Natural killer cell (primary cell): ENCODE data around the gene CACNA1C. TPM values are rescaled to one million over a fixed set of nuclear protein-coding genes. Genes with fewer than 3 reads are reported as not detected.

ENCODE experiments used
- ATAC-seq, 3 donors: fragments of 150-1000 bp in 2 of 3; fragments of 200-7000 bp in 1 of 3; cut with Tn5 transposase; 1 replicate in 1 of 3; 2 replicates in 2 of 3; pipeline ENCODE4 v1.10.0; 2021; ENCODE audit warnings: mild to moderate bottlenecking in 2 of 3, moderate library complexity in 2 of 3
- DNase-seq, 2 donors: peaks; one replicate each; pipeline versions ENCODE4 v3.0.0 to v3.0.0-alpha.2; 2013 to 2021; ENCODE audit warnings: mixed read lengths in 1 of 2
- H3K27ac ChIP-seq: one replicate; pipeline ENCODE4 v1.5.1; 2013; ENCODE audit warnings: mild to moderate bottlenecking, low read length
- H3K27me3 ChIP-seq: one replicate; pipeline ENCODE4 v1.6.1; 2013; ENCODE audit warnings: low read length; ENCODE audit not compliant: control insufficient read depth, insufficient read depth
- H3K36me3 ChIP-seq: one replicate; pipeline ENCODE4 v1.6.1; 2013; ENCODE audit warnings: low read length; ENCODE audit not compliant: control insufficient read depth, insufficient read depth
- H3K4me1 ChIP-seq: one replicate; pipeline ENCODE4 v1.6.1; 2013; ENCODE audit warnings: low read length; ENCODE audit not compliant: control insufficient read depth, insufficient read depth
- H3K4me3 ChIP-seq: one replicate; pipeline ENCODE4 v1.5.1; 2013; ENCODE audit warnings: low read length
- H3K9me3 ChIP-seq: one replicate; pipeline ENCODE4 v1.6.1; 2013; ENCODE audit warnings: low read length; ENCODE audit not compliant: control insufficient read depth, insufficient read depth
- H3K27ac Mint-ChIP-seq, 2 donors: one replicate each; pipeline ENCODE4 v1.8.0; 2022; ENCODE audit warnings: mild to moderate bottlenecking in 2 of 2, mixed read lengths in 2 of 2, moderate library complexity in 1 of 2
- H3K27me3 Mint-ChIP-seq, 2 donors: one replicate each; pipeline ENCODE4 v1.8.0; 2022; ENCODE audit warnings: low read depth in 2 of 2, mixed read lengths in 2 of 2
- H3K36me3 Mint-ChIP-seq: one replicate; pipeline ENCODE4 v1.8.0; 2022; ENCODE audit warnings: mixed read lengths
- H3K4me1 Mint-ChIP-seq, 2 donors: one replicate each; pipeline ENCODE4 v1.8.0; 2022; ENCODE audit warnings: mixed read lengths in 2 of 2
- H3K4me3 Mint-ChIP-seq: one replicate; pipeline ENCODE4 v1.8.0; 2022; ENCODE audit warnings: mild to moderate bottlenecking, moderate library complexity, mixed read lengths
- H3K9me3 Mint-ChIP-seq, 2 donors: one replicate each; pipeline ENCODE4 v1.8.0; 2022; ENCODE audit warnings: mixed read lengths in 2 of 2
- WGBS: methylation state at CpG from one replicate; pipeline ENCODE4 v1.1.7; 2013; ENCODE audit warnings: missing lambda C conversion rate; ENCODE audit not compliant: insufficient coverage; 5-methylcytosine and 5-hydroxymethylcytosine counted together
- intact Hi-C: fragments of 100-400 bp; cut with micrococcal nuclease; formaldehyde crosslinking; loops from one replicate; pipeline ENCODE4 v1.14.2; 2022
- total RNA-seq, 4 donors: library from RNA; stranded (reverse); fragments of 120-200 nt in 1 of 4; gene quantifications; one replicate each; pipeline versions ENCODE4 v1.2.3 to v1.2.4, GENCODE V29; 2013 to 2022
- TF ChIP-seq, protein P1 (sequence below): fragments of 200-600 bp; IDR thresholded peaks from one replicate; pipeline ENCODE4 v1.8.0; 2022; ENCODE audit warnings: antibody characterized with exemption

Gene CACNA1C
- total RNA-seq, 3 donors from 2014 or later (not counting 1 experiment from before 2014, with no cell fraction given): 0.07 to 0.35 (median 0.08) TPM

DNA sequence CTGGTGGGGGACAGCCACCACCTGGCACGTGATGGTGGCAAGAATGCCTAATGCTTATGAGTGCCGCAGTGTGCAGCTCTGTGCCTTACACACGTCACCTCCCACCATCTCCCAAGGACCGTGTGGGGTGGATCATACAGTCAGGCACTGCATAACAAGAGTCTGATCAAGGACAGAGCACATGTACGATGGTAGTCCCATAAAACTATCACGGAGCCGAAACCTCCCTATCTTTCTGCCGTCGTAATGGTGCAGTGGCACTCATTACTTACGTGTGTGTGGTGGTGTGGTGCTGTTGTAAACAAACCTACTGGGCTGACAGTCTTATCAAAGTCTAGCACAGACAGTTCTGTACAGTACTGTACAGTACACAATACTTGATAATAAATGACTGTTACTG lies 89.3 kb downstream of the CACNA1C start:
- no peaks in the 10 kb centered on the region for H3K4me1 Mint-ChIP-seq
- WGBS: 86% methylated on average over 10 of the region's 10 CpGs
- H3K27ac Mint-ChIP-seq: no peak overlapping the region
- TF ChIP-seq, protein P1, sequence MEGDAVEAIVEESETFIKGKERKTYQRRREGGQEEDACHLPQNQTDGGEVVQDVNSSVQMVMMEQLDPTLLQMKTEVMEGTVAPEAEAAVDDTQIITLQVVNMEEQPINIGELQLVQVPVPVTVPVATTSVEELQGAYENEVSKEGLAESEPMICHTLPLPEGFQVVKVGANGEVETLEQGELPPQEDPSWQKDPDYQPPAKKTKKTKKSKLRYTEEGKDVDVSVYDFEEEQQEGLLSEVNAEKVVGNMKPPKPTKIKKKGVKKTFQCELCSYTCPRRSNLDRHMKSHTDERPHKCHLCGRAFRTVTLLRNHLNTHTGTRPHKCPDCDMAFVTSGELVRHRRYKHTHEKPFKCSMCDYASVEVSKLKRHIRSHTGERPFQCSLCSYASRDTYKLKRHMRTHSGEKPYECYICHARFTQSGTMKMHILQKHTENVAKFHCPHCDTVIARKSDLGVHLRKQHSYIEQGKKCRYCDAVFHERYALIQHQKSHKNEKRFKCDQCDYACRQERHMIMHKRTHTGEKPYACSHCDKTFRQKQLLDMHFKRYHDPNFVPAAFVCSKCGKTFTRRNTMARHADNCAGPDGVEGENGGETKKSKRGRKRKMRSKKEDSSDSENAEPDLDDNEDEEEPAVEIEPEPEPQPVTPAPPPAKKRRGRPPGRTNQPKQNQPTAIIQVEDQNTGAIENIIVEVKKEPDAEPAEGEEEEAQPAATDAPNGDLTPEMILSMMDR: no peak
- H3K36me3 Mint-ChIP-seq: no peaks in the 10 kb centered on the region
- Histone ChIP-seq H3K4me1 (no peaks in the 10 kb centered on the region), H3K4me3 (no peak overlapping the region), H3K27ac (no peak overlapping the region), H3K36me3 (no peaks in the 10 kb centered on the region), H3K9me3 (no peaks in the 10 kb centered on the region), H3K27me3 (no peaks in the 10 kb centered on the region)
- no peak for DNase-seq
- H3K4me3 Mint-ChIP-seq: no peak overlapping the region
- H3K27me3 Mint-ChIP-seq: peaks cover 12% of the 10 kb centered on the region in 2 donors
- no peaks in the 10 kb centered on the region for H3K9me3 Mint-ChIP-seq
- ATAC-seq: no peak
- intact Hi-C loops: no loop called here

DNA sequence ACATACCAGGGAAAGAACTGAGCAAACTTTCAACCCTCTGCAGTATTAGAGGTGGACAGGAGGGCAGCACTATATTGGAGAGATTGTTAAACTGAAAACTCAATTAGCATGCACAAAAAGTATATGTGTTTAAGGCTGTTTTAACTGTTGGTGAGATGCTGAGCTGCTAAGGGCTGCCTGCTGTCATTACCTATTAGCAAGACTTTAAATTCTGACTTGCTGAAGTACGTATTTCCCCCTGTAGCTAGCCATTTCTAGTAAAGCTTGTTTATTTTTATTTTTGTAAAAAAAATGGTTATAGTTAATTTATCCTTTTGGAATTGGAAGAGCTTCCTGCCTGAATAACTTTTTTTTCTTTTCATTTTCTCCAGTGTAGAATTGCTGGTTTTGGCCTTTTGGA lies 92.2 kb downstream of the CACNA1C start:
- no peak overlapping the region for H3K4me3 ChIP-seq
- Mint-ChIP-seq H3K9me3 (no peaks in the 10 kb centered on the region), H3K36me3 (no peaks in the 10 kb centered on the region), H3K4me1 (no peaks in the 10 kb centered on the region), H3K27ac (no peak overlapping the region), H3K27me3 (peaks cover 23 to 27% of the 10 kb centered on the region in 2 donors), H3K4me3 (no peak overlapping the region)
- no peaks in the 10 kb centered on the region for H3K27me3 ChIP-seq
- TF ChIP-seq, protein P1: no peak
- no peaks in the 10 kb centered on the region for H3K9me3 ChIP-seq
- no peaks in the 10 kb centered on the region for H3K36me3 ChIP-seq
- intact Hi-C loops: no loop called here
- H3K27ac ChIP-seq: no peak overlapping the region
- H3K4me1 ChIP-seq: no peaks in the 10 kb centered on the region
- no peak for ATAC-seq
- WGBS: no CpG with 5 or more reads among the region's 1 CpG
- no peak for DNase-seq

DNA sequence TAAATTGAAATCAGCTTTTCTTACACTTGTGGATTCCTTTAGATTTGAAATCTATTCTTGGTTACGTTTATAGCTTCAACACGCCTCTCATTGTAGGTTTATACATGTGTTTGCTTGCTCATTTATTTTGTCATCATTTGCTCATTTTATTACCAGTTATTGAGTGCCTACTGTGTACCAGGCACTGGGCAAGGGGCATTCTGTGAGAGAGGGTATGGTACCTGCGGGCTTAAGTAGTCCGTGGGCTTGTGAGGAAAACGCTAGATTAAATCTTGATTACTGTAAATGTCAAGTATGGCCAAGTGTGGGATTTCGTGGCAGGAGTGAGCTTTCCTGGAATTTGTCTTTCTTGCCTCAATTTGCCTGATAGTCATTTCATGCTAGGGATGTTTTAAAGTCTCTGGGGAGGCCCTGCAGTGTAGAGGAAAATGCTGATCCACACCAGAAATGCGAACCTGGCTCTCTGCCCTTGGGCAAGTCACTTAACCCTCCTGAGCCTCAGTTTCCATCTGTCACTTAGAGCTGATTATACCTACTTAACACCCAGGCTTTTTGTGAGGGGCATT lies 92.7 kb downstream of the CACNA1C start:
- WGBS: 82% methylated on average over 7 of the region's 7 CpGs
- TF ChIP-seq, protein P1: no peak
- Mint-ChIP-seq H3K27ac (no peak overlapping the region), H3K4me3 (no peak overlapping the region), H3K36me3 (no peaks in the 10 kb centered on the region), H3K4me1 (no peaks in the 10 kb centered on the region), H3K27me3 (peaks cover 26 to 32% of the 10 kb centered on the region in 2 donors), H3K9me3 (no peaks in the 10 kb centered on the region)
- H3K4me3 ChIP-seq: no peak overlapping the region
- ATAC-seq (no peak), DNase-seq (no peak)
- H3K36me3 ChIP-seq: no peaks in the 10 kb centered on the region
- no peaks in the 10 kb centered on the region for H3K4me1 ChIP-seq
- intact Hi-C loops: no loop called here
- H3K9me3 ChIP-seq: no peaks in the 10 kb centered on the region
- H3K27ac ChIP-seq: no peak overlapping the region
- H3K27me3 ChIP-seq: no peaks in the 10 kb centered on the region

DNA sequence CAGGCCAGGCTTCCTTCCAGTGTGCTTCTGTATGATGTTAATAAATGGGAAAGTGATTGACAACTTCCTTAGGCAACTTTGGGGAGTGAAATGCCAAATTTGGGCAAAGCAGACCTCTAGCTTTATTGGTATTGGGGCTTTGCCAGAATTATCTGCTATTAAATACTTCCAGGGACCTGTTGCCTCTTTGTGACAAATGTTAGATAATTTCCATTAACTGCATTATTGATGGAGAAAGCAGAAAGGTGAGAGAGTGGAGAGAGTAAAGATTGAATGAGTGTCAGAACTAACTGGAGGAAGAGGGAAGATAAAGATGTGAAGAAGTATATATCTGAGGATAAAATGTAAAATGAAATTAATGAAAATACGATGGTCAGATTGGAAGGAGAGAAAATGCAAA lies 94.5 kb downstream of the CACNA1C start:
- Mint-ChIP-seq H3K27ac (no peak overlapping the region), H3K36me3 (no peaks in the 10 kb centered on the region), H3K4me1 (no peaks in the 10 kb centered on the region), H3K27me3 (peaks cover 25 to 45% of the 10 kb centered on the region in 2 donors), H3K4me3 (no peak overlapping the region), H3K9me3 (no peaks in the 10 kb centered on the region)
- no peak overlapping the region for H3K27ac ChIP-seq
- H3K27me3 ChIP-seq: no peaks in the 10 kb centered on the region
- H3K9me3 ChIP-seq: no peaks in the 10 kb centered on the region
- no peaks in the 10 kb centered on the region for H3K36me3 ChIP-seq
- DNase-seq (no peak), ATAC-seq (no peak)
- WGBS: 83% methylated on average over 1 of the region's 1 CpG
- TF ChIP-seq, protein P1: no peak
- intact Hi-C loops: no loop called here
- H3K4me1 ChIP-seq: no peaks in the 10 kb centered on the region
- no peak overlapping the region for H3K4me3 ChIP-seq
